ENCODE data around the gene PLCL2. TPM values are rescaled to one million over a fixed set of nuclear protein-coding genes. Genes with fewer than 3 reads are reported as not detected.

Gene PLCL2
- total and polyA plus RNA-seq, 10 of the 15 experiments (the other 5 are each of a cell fraction or from before 2014, with no cell fraction given) = 7.5 to 37.3 (median 21.7) TPM

DNA sequence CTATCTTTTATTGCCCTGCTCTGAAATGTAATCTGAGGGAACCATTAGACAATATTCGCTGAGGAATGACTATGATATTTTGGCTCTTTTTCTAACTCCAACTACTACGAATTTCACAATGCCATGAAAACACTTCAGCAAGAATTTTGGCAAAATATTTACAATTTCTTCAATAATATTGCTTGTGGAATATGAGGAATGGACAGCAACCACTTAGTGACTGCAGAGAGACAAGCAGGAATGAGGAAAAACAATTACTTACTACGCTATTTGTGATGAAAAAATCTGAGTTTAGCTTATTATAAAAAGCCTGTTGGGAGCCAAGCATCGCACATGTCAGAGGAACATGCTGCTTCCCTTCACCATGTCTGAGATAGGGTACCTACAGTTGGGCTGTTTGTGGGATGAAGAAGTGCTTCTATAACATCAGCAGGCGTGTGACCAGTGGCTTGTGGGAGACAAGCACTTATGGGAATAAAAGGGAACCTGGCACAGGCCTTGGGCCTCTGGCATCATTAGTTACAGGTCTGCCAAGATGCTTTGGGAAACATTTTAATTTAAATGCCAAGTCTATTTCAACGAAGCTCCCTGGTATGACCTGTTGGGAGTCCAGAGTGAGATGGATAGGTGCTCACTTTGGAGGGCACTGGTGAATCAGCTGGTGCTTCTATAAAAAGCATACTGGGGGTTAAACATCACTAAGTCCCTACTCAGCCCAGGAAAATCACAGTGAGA is 2.7 kb upstream of the PLCL2 start:
- no TSS peak for BruUV-seq (replicated peaks)
- CTCF ChIA-PET = interaction anchor here (0.9 to 5.7 kb wide), 6 partner anchors 9 to 314 kb away, joined by 3 to 50 read pairs (median 3); no protein-coding TSS in a partner anchor
- SMC1A ChIA-PET (ENCODE audit: uncharacterized antibody, unreplicated experiment) = interaction anchor here (0.5 to 3.7 kb wide), 10 partner anchors 10 to 528 kb away, joined by 3 to 27 read pairs (median 3); no protein-coding TSS in a partner anchor
- RAD21 ChIA-PET (ENCODE audit: unreplicated experiment) = interaction anchor here (1.5 kb wide), 1 partner anchor 350 kb away, joined by 4 read pairs; no protein-coding TSS in a partner anchor
- H3K4me1 ChIP-seq (ENCODE audit: control insufficient read depth, insufficient read depth, low read length) = no peaks in the 10 kb centered on the region
- 75% methylated on average over 6 of the region's 6 CpGs for WGBS (ENCODE audit: insufficient coverage, insufficient replicate concordance, low lambda C conversion rate, missing lambda C conversion rate)
- DNase-seq (ENCODE audit: low read depth, low spot score) = no peak
- intact Hi-C loops (cut with micrococcal nuclease; ENCODE audit: unreplicated experiment) (loop anchor here (10.0 kb wide), 1 partner anchor 273 kb away; no protein-coding TSS in a partner anchor), in situ Hi-C loops (cut with MboI) (no loop called here)
- H3K9ac ChIP-seq (ENCODE audit: control insufficient read depth, insufficient read depth, low read length) = no peak overlapping the region
- H3K9me3 ChIP-seq (replicated peaks; ENCODE audit: control insufficient read depth, insufficient read depth, low read length) = no peaks in the 10 kb centered on the region
- no peak overlapping the region for H3K4me3 ChIP-seq
- FAIRE-seq = no peak
- POLR2A ChIA-PET = no interaction called here
- H2AFZ ChIP-seq (ENCODE audit: control insufficient read depth, low read depth, low read length) = no peak overlapping the region
- no peaks in the 10 kb centered on the region for H4K20me1 ChIP-seq (ENCODE audit: control insufficient read depth, insufficient read depth)
- peaks cover 31% of the 10 kb centered on the region for H3K79me2 ChIP-seq (ENCODE audit: control insufficient read depth, insufficient read depth, low read length)
- no peak overlapping the region for H3K27ac ChIP-seq (ENCODE audit: control insufficient read depth, insufficient read depth)
- no peaks in the 10 kb centered on the region for H3K36me3 ChIP-seq (ENCODE audit: control insufficient read depth in 2 of 2, insufficient read depth in 2 of 2, low read length in 1 of 2)
- H3K4me2 ChIP-seq (ENCODE audit: control insufficient read depth, insufficient read depth) = no peak overlapping the region
- no peak for ATAC-seq
- H3K27me3 ChIP-seq (replicated peaks in 1 of 2; ENCODE audit: control insufficient read depth in 2 of 2, insufficient read depth in 2 of 2, low read length in 1 of 2) = no peaks in the 10 kb centered on the region
- TF ChIP-seq, protein P1, sequence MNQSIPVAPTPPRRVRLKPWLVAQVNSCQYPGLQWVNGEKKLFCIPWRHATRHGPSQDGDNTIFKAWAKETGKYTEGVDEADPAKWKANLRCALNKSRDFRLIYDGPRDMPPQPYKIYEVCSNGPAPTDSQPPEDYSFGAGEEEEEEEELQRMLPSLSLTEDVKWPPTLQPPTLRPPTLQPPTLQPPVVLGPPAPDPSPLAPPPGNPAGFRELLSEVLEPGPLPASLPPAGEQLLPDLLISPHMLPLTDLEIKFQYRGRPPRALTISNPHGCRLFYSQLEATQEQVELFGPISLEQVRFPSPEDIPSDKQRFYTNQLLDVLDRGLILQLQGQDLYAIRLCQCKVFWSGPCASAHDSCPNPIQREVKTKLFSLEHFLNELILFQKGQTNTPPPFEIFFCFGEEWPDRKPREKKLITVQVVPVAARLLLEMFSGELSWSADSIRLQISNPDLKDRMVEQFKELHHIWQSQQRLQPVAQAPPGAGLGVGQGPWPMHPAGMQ (IDR thresholded peaks at IDR 0.05; ENCODE audit: borderline replicate concordance) = no peak
- TF ChIP-seq, protein P2, sequence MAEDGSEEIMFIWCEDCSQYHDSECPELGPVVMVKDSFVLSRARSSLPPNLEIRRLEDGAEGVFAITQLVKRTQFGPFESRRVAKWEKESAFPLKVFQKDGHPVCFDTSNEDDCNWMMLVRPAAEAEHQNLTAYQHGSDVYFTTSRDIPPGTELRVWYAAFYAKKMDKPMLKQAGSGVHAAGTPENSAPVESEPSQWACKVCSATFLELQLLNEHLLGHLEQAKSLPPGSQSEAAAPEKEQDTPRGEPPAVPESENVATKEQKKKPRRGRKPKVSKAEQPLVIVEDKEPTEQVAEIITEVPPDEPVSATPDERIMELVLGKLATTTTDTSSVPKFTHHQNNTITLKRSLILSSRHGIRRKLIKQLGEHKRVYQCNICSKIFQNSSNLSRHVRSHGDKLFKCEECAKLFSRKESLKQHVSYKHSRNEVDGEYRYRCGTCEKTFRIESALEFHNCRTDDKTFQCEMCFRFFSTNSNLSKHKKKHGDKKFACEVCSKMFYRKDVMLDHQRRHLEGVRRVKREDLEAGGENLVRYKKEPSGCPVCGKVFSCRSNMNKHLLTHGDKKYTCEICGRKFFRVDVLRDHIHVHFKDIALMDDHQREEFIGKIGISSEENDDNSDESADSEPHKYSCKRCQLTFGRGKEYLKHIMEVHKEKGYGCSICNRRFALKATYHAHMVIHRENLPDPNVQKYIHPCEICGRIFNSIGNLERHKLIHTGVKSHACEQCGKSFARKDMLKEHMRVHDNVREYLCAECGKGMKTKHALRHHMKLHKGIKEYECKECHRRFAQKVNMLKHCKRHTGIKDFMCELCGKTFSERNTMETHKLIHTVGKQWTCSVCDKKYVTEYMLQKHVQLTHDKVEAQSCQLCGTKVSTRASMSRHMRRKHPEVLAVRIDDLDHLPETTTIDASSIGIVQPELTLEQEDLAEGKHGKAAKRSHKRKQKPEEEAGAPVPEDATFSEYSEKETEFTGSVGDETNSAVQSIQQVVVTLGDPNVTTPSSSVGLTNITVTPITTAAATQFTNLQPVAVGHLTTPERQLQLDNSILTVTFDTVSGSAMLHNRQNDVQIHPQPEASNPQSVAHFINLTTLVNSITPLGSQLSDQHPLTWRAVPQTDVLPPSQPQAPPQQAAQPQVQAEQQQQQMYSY (CRISPR knock-in tag; IDR thresholded peaks at IDR 0.05) = no peak
- no peak for TF ChIP-seq ATF7 (IDR thresholded peaks at IDR 0.05; ENCODE audit: low read depth)
- TF ChIP-seq, protein P3, sequence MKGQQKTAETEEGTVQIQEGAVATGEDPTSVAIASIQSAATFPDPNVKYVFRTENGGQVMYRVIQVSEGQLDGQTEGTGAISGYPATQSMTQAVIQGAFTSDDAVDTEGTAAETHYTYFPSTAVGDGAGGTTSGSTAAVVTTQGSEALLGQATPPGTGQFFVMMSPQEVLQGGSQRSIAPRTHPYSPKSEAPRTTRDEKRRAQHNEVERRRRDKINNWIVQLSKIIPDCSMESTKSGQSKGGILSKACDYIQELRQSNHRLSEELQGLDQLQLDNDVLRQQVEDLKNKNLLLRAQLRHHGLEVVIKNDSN (IDR thresholded peaks at IDR 0.05; ENCODE audit: borderline replicate concordance, extremely low read length, insufficient read depth, low read depth, low read length) = no peak
- TF ChIP-seq CBFB (IDR thresholded peaks at IDR 0.05; ENCODE audit: low read depth) = no peak
- TF ChIP-seq IRF4 (IDR thresholded peaks at IDR 0.05; ENCODE audit: low read depth, low read length) = no peak
- TF ChIP-seq NFXL1 (IDR thresholded peaks at IDR 0.05; ENCODE audit: borderline replicate concordance) = no peak
- no peak for TF ChIP-seq ZNF207 (IDR thresholded peaks at IDR 0.05; ENCODE audit: borderline replicate concordance)
- TF ChIP-seq SIN3A (IDR thresholded peaks at IDR 0.05; ENCODE audit: low read depth, low read length) = no peak
- TF ChIP-seq STAT3 (IDR thresholded peaks at IDR 0.05; ENCODE audit: low read depth, low read length) = no peak
- no peak for TF ChIP-seq TAF1 (IDR thresholded peaks at IDR 0.05; ENCODE audit: borderline replicate concordance, low read depth, low read length)
- TF ChIP-seq, protein P4, sequence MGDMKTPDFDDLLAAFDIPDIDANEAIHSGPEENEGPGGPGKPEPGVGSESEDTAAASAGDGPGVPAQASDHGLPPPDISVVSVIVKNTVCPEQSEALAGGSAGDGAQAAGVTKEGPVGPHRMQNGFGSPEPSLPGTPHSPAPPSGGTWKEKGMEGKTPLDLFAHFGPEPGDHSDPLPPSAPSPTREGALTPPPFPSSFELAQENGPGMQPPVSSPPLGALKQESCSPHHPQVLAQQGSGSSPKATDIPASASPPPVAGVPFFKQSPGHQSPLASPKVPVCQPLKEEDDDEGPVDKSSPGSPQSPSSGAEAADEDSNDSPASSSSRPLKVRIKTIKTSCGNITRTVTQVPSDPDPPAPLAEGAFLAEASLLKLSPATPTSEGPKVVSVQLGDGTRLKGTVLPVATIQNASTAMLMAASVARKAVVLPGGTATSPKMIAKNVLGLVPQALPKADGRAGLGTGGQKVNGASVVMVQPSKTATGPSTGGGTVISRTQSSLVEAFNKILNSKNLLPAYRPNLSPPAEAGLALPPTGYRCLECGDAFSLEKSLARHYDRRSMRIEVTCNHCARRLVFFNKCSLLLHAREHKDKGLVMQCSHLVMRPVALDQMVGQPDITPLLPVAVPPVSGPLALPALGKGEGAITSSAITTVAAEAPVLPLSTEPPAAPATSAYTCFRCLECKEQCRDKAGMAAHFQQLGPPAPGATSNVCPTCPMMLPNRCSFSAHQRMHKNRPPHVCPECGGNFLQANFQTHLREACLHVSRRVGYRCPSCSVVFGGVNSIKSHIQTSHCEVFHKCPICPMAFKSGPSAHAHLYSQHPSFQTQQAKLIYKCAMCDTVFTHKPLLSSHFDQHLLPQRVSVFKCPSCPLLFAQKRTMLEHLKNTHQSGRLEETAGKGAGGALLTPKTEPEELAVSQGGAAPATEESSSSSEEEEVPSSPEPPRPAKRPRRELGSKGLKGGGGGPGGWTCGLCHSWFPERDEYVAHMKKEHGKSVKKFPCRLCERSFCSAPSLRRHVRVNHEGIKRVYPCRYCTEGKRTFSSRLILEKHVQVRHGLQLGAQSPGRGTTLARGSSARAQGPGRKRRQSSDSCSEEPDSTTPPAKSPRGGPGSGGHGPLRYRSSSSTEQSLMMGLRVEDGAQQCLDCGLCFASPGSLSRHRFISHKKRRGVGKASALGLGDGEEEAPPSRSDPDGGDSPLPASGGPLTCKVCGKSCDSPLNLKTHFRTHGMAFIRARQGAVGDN (IDR thresholded peaks at IDR 0.05) = no peak

All from GM12878 (cell line).